SKM-1 (cell line): ENCODE data around the gene DDX4.
"Not testable (repeated sequence)": the region's sequence is repeated elsewhere in the genome, so short reads cannot be mapped to it uniquely, and the experiment has no call there.

Experiments
- DNase-seq: peaks from one replicate; lab custom pipeline; 2025; ENCODE audit not compliant: unreplicated experiment; lab: John Stamatoyannopoulos, UW

Gene DDX4

GRCh38 chr5:55737793-55738192 lies at the start of gene DDX4:
DDX4 (plus strand) TSS chr5:55738061; CDS start chr5:55738964, 903 bp downstream.
- no peak for DNase-seq

- DNase-seq, result peak; percentile 16
Measured at GRCh38 chr5:55691265-55692105, 46.4 kb upstream of the DDX4 start.

- DNase-seq, result no peak
Measured at GRCh38 chr5:55692106-55692417, 45.8 kb upstream of the DDX4 start.

GRCh38 chr5:55692509-55692908 lies 45.4 kb upstream of the DDX4 start:
- DNase-seq, result no peak

- peak; percentile 26 for DNase-seq
Measured at GRCh38 chr5:55694152-55694830, 43.6 kb upstream of the DDX4 start.

GRCh38 chr5:55696704-55697103 lies 41.2 kb upstream of the DDX4 start:
- DNase-seq, result not testable (repeated sequence)

GRCh38 chr5:55699041-55699688 lies 38.7 kb upstream of the DDX4 start:
- DNase-seq, result no peak

- no peak for DNase-seq
Measured at GRCh38 chr5:55700745-55701144, 37.1 kb upstream of the DDX4 start.

- no peak for DNase-seq
Measured at GRCh38 chr5:55701462-55702103, 36.3 kb upstream of the DDX4 start.

- DNase-seq, result no peak
Measured at GRCh38 chr5:55702598-55703345, 35.1 kb upstream of the DDX4 start.

GRCh38 chr5:55706230-55706629 lies 31.6 kb upstream of the DDX4 start:
- no peak for DNase-seq

GRCh38 chr5:55708732-55709131 lies 29.1 kb upstream of the DDX4 start:
- DNase-seq, result no peak

GRCh38 chr5:55711507-55712022 lies 26.3 kb upstream of the DDX4 start:
- no peak for DNase-seq

GRCh38 chr5:55712023-55712859 lies 25.6 kb upstream of the DDX4 start, which contains the start of gene SLC38A9:
SLC38A9 (minus strand) TSS chr5:55712324; CDS start chr5:55697958, 14,366 bp downstream.
- peak; percentile 92 for DNase-seq

GRCh38 chr5:55713871-55714270 lies 24.0 kb upstream of the DDX4 start:
- no peak for DNase-seq

GRCh38 chr5:55714339-55714738 lies 23.5 kb upstream of the DDX4 start:
- no peak for DNase-seq

GRCh38 chr5:55714749-55715148 lies 23.1 kb upstream of the DDX4 start:
- no peak for DNase-seq

GRCh38 chr5:55715519-55716078 lies 22.3 kb upstream of the DDX4 start:
- DNase-seq, result no peak

GRCh38 chr5:55719026-55719425 lies 18.8 kb upstream of the DDX4 start:
- not testable (repeated sequence) for DNase-seq
